ENCODE data around the gene PAX6. TPM values are rescaled to one million over a fixed set of nuclear protein-coding genes. Genes with fewer than 3 reads are reported as not detected.

The PAX6 gene
- polyA plus RNA-seq, 1 experiment, result not detected

DNA sequence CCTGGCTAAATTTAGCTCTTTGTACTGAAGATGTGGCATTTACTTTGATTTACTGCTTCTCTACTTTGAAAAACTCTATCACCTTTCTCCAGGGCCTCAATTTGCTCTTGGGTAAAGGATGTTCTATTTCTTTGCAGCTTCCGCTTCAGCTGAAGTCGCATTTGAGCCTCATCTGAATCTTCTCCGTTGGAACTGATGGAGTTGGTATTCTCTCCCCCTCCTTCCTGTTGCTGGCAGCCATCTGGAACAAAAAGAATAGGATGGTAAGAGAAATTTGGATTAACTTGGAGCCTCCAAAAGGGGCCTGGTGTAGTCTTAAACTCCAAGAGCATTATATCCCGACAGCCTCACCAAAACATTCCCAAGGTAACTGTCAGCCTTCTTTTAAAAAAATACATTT, 16.6 kb downstream of the PAX6 start:
- CTCF ChIA-PET, result interaction anchor here (0.7 kb wide), 1 partner anchor 163 kb away, joined by 3 read pairs; no protein-coding TSS in a partner anchor
- no peak overlapping the region for H3K4me3 ChIP-seq (ENCODE audit: low read depth, low read length)
- POLR2A ChIA-PET, result no interaction called here
- TF ChIP-seq, protein P1, sequence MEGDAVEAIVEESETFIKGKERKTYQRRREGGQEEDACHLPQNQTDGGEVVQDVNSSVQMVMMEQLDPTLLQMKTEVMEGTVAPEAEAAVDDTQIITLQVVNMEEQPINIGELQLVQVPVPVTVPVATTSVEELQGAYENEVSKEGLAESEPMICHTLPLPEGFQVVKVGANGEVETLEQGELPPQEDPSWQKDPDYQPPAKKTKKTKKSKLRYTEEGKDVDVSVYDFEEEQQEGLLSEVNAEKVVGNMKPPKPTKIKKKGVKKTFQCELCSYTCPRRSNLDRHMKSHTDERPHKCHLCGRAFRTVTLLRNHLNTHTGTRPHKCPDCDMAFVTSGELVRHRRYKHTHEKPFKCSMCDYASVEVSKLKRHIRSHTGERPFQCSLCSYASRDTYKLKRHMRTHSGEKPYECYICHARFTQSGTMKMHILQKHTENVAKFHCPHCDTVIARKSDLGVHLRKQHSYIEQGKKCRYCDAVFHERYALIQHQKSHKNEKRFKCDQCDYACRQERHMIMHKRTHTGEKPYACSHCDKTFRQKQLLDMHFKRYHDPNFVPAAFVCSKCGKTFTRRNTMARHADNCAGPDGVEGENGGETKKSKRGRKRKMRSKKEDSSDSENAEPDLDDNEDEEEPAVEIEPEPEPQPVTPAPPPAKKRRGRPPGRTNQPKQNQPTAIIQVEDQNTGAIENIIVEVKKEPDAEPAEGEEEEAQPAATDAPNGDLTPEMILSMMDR (IDR thresholded peaks at IDR 0.05; ENCODE audit: insufficient read depth, low read depth, low read length), result no peak
- peaks cover 30% of the 10 kb centered on the region for H3K27me3 ChIP-seq (ENCODE audit: control insufficient read depth, insufficient read depth, low read length)
- DNase-seq (ENCODE audit: low read depth), result no peak
- no peaks in the 10 kb centered on the region for H3K36me3 ChIP-seq (ENCODE audit: control insufficient read depth, insufficient read depth, low read length)

DNA sequence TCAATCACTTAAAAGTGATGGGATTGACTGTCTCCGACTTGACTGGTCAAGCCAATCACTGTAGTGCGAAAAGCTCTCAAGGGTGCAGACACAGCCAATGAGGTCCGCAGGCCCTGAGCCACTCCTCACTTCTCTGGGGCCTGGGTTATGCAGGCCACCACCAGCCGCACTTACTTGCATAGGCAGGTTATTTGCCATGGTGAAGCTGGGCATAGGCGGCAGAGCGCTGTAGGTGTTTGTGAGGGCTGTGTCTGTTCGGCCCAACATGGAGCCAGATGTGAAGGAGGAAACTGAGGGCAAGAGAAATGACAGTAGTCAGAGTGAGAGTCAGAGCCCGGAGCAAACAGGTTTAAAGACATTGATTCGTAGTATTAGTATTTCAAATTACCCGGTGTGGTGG, 17.9 kb downstream of the PAX6 start:
- H3K36me3 ChIP-seq (ENCODE audit: control insufficient read depth, insufficient read depth, low read length), result no peaks in the 10 kb centered on the region
- H3K4me3 ChIP-seq (ENCODE audit: low read depth, low read length), result no peak overlapping the region
- peaks cover 18% of the 10 kb centered on the region for H3K27me3 ChIP-seq (ENCODE audit: control insufficient read depth, insufficient read depth, low read length)
- no peak for DNase-seq (ENCODE audit: low read depth)
- TF ChIP-seq, protein P1 (IDR thresholded peaks at IDR 0.05; ENCODE audit: insufficient read depth, low read depth, low read length), result no peak
- POLR2A ChIA-PET, result no interaction called here
- CTCF ChIA-PET, result no interaction called here

DNA sequence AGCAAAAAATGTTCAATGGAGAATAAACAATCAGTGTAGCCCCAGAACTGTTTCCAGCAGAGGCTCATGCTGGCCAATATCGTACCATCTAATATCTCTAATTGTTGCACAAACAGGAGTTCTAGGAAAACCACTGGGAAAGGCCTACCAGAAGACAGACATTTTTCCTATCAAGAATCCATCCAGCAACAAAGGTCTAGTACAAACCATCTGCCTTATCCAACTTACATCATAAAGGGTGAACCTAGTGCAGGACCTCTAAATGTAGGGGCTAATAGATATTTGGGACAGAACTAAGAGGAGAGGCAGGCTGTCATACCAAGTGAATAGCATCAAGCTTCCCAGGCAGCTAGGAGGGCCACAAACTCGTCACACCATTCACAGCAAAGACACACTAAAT, 18.7 kb downstream of the PAX6 start:
- CTCF ChIA-PET, result interaction anchor here (0.5 kb wide), 1 partner anchor 15 kb away, joined by 3 read pairs; no protein-coding TSS in a partner anchor
- H3K36me3 ChIP-seq (ENCODE audit: control insufficient read depth, insufficient read depth, low read length), result no peaks in the 10 kb centered on the region
- peaks cover 10% of the 10 kb centered on the region for H3K27me3 ChIP-seq (ENCODE audit: control insufficient read depth, insufficient read depth, low read length)
- TF ChIP-seq, protein P1 (IDR thresholded peaks at IDR 0.05; ENCODE audit: insufficient read depth, low read depth, low read length), result no peak
- no peak overlapping the region for H3K4me3 ChIP-seq (ENCODE audit: low read depth, low read length)
- POLR2A ChIA-PET, result no interaction called here
- DNase-seq (ENCODE audit: low read depth), result no peak

DNA sequence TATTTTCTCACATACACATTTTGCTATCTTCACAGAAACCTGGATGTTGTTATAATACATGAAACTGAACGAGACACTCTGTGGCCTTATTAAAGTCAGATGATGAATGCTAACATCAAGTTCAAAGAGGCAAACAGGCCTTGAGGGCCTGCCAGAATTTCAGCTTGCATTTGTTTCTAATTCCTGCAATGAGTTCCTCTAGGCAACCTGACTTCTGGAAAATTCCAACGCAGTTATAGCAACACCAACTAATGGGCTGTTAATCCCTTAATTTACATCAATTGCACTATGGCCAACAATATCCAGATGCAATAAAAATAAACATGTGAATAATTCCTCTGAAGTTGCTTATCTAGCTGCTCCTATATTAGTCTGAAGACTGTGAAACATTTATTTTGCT, 19.1 kb downstream of the PAX6 start:
- no peak overlapping the region for H3K4me3 ChIP-seq (ENCODE audit: low read depth, low read length)
- ChIA-PET POLR2A (no interaction called here), CTCF (interaction anchor here (0.5 kb wide), 1 partner anchor 16 kb away, joined by 3 read pairs; no protein-coding TSS in a partner anchor)
- TF ChIP-seq, protein P1 (IDR thresholded peaks at IDR 0.05; ENCODE audit: insufficient read depth, low read depth, low read length), result no peak
- H3K36me3 ChIP-seq (ENCODE audit: control insufficient read depth, insufficient read depth, low read length), result no peaks in the 10 kb centered on the region
- H3K27me3 ChIP-seq (ENCODE audit: control insufficient read depth, insufficient read depth, low read length), result peaks cover 9% of the 10 kb centered on the region
- no peak for DNase-seq (ENCODE audit: low read depth)

DNA sequence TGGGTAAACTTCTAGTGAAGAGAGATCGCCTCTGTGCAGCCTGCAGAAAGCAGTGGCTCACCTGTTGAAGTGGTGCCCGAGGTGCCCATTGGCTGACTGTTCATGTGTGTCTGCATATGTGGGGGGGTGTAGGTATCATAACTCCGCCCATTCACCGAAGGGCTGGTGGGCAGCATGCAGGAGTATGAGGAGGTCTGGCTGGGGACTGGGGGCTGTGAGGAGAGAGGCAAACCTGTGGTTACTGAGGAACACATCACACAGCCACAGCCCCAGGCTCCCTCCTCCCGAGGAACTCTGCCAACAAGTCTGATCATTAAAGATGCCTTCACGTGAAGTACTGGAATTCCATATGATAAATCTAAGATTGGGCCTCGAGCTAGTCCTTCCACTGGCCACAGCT, 20.5 kb downstream of the PAX6 start:
- H3K36me3 ChIP-seq (ENCODE audit: control insufficient read depth, insufficient read depth, low read length), result no peaks in the 10 kb centered on the region
- TF ChIP-seq, protein P1 (IDR thresholded peaks at IDR 0.05; ENCODE audit: insufficient read depth, low read depth, low read length), result no peak
- no peak for DNase-seq (ENCODE audit: low read depth)
- ChIA-PET CTCF (no interaction called here), POLR2A (no interaction called here)
- no peak overlapping the region for H3K4me3 ChIP-seq (ENCODE audit: low read depth, low read length)
- peaks cover 1% of the 10 kb centered on the region for H3K27me3 ChIP-seq (ENCODE audit: control insufficient read depth, insufficient read depth, low read length)

Data from BJ (cell line).